Activated CD4-positive, CD25-positive, alpha-beta regulatory T cell treated with anti-CD3 and anti-CD28 coated beads, Interleukin-2, amount 50 U/mL, for 16 hours (primary cell): ENCODE results near the gene TRAPPC11.

Experiments used
- DNase-seq: peaks from one replicate; pipeline ENCODE4 v3.0.0-alpha.2; 2020; ENCODE audit warnings: low read depth, low spot score

TRAPPC11 gene

DNA sequence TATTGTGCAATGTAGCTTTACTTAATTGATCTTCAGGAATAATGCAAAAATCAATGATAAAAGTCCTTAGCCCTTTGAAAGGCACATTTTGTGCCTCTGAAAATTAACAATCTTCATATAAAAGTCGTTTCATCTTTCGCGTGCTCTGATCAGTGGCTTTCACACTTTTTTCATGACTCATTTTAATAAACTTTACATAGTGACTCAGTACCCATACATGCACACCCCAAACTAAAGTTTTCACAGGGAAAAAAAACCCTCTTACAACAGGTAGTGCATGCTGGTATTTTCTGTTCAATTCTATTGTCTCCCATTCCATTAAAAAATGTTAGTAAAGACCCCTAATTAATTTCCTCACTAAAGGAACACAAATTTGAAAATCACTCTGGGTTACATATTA lies 21.6 kb upstream of the TRAPPC11 start:
- DNase-seq: no peak

DNA sequence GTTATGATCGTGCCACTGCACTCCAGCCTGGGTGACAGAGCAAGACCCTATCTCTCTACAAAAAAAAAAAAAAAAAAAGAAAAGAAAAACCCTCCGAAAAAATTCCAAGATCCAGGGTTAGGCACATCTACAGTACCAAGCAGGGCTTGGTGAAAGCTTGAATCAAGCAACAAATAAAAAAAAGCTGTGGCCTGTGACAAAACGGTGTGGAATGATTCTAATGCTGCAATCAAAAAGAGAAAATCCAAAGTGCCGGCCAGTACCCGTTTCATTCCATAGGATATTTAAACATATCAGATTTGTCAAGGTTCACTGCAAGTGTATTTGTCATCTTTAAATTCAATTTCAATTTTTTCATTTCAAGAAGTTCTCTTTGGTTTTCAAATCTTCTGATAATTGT lies 20.7 kb upstream of the TRAPPC11 start:
- DNase-seq: no peak

DNA sequence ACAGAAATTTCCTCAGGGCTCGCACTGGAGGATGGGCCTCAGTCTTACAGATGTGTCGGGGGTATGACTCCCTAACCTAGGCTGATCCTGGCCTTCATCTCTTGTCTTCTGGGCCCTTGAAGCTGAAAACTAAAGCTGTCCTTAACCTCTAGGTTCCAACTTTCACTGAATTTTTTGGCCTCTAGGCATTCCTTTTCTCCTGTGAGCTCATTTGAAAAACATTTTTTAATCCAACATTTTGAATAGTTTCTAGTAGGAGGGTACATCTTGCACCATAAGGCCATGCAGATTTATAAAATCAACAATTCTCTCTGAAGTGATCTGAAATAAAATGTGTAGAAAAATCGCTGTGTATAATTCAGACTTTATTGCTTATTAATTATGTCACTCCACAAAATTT lies 19.8 kb upstream of the TRAPPC11 start:
- no peak for DNase-seq

DNA sequence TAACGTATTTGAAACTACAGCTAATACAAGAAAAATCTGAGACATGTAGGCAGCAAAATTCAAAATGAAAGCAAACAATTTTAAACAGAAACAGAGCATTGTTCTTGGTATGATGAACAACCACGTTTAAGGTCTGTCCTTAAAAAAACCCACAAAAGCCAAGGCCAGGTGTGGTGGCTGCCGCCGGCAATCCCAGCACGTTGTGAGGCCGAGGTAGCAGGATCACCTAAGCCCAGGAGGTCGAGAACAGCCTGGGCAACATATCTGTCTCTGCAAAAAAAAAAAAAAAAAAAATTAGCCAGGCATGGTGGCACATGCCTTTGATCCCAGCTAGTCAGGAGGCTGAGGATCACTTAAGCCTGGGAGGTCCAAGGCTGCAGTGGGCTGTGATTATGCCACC lies 13.8 kb upstream of the TRAPPC11 start:
- no peak for DNase-seq

DNA sequence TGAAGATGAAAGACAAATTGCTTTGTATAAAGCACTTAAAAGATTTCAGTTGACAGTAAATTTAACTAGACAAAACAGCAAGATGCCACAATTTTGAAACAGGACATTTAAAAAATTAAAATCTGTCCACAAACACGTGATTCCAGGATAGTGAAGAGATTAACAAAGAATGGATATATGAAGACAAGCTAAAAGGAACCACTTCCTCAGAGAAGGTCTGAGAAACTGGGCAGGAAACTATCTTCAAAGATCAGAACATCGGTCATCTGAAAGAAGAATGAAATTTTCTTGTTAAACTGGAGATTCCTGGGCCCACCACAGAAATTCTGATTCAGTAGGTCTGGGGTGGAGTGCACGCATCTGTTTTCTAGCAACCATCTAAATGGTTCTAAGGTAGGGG lies 1.5 kb upstream of the TRAPPC11 start:
- DNase-seq: no peak

DNA sequence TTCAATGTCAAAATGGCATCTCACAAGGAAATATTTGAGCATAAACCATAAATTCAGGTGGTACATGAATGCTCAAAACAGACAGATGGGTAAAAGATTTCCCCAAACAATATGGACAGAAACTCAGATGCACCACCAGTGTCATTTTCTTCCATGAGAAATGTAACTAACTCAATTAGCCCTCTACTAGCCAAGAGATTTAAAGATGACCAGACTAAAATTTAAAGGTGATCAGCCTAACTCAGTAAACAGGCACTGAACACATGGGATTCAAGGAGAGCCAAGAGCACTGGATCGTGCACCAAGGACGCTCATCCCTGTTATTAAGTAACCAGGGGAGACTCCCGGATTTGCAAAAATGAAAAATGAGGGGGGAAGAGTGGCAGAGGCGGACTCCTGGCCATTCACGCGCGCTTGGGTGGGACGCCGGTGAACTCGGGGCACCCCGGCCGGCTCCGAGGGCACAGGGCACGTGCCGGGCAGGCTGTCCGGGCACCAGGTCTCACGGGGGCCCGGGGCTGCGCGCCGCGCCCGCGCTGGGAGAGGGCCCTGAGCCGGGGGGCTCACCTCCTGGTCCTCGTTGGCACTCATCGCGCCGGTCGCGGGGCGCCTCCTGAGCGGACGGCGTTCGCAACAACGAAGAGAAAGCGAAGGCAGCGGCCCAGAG lies 598 bp upstream of the TRAPPC11 start:
- DNase-seq: no peak

DNA sequence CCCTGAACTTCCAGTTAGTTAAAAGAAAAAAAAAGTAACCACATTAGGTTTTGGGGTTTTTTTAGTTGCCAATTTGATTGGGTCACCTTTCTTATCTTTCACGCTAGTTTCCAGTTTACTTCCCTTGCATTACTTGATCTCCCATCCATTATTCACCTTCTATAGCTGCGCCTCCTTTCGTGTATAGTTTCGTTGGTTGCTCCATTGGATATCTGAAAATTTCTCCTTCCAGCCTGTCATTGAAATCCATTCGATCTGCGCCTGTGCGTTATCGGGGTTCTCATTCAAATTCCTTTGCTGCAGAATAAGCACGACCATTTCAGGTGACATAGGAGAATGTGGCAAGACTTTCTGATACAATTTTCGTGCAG lies 764 bp downstream of the TRAPPC11 start:
- DNase-seq: no peak

DNA sequence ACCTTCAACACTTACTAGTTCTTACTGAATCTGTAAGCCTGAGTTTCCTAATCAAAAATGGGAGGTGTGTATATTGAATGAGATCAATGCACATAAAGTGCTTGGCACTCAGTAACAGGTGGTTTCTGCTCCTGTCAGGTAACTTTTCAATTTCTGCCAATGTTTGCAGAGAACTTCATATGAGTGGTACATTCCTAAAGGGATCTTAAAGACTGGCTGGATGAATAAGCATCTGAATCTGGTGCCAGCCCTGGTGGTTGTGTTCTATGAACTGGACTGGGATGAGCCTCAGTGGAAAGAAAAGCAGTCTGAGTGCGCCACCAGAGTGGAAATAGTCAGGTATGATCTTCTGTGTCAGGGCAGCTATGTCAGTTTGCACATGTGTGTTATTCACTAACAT lies 7.0 kb downstream of the TRAPPC11 start:
- no peak for DNase-seq

DNA sequence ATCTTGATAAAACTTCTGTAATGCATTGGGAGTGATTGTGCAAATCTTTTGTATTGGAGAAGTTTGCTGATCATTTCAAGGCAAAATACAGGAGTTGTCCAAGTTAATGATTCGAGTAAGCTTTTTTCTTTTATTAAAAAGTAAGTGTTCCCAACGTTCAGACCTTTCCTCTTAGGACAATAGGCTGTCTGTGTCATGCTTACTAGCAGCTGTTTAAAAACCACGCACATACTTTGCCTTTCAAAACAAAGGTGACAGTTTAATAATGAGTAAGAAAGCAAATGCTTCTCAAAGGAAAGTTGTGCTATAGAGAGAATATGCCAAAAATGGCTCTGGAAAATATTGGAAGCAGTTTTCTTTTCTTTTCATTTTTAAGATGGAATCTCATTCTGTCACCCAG lies 11.2 kb downstream of the TRAPPC11 start:
- no peak for DNase-seq

DNA sequence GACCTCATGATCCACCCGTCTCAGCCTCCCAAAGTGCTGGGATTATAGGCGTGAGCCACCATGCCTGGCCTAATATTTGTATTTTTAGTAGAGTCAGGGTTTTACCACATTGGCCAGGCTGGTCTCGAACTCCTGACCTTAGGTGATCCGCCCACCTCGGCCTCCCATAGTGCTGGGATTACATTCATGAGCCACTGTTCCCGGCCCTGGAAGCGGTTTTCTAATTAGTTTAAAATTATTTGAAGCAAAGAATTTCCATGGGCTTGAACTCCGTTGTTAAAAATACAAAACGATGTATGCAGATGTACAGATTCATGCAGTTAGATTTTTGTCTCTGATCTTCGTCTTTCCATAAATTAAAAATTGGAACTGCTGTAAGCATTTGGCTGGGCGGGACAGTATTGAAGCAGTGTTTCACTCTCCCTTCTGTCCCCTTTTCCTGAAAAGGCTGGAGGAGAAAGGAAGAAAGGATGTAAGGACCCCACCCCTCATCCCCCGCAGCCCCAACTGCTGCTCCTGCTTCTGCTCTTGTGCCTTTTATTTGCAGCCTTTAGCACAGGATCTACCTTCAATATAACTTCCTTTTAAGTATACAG lies 12.0 kb downstream of the TRAPPC11 start:
- DNase-seq: no peak

DNA sequence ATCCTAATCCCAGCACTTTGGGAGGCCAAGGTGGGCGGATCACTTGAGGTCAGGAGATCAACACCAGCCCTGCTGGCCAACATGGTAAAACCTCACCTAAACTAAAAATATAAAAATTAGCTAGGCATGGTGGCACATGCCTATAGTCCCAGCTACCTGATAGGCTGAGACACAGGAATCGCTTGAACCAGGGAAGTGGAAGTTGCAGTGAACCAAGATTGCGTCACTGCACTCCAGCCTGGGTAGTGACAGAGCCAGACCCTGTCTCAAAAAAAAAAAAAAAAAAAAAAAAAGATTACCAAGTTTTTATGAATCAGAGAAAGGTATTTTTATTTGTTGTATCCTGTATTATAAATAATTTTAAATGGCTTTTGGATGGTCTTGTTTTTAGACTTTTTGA lies 15.1 kb downstream of the TRAPPC11 start:
- no peak for DNase-seq

DNA sequence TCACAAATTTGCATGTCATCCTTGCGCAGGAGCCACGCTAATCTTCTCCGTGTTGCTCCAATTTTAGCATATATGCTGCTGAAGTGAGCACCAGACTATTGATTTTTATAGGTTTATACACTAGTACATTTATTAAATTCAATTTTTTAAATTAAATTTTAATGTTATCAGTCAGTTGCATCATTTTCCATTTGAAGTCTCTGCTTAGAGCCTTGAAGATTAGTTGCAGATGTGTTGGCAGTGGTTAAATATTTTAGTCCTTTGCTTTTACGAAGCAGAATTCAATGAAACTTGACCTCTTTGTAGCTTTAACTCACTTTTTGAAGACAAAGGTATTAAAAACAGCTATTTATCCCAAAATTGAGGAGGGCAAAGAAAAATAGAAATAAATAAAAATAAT lies 16.5 kb downstream of the TRAPPC11 start:
- no peak for DNase-seq

DNA sequence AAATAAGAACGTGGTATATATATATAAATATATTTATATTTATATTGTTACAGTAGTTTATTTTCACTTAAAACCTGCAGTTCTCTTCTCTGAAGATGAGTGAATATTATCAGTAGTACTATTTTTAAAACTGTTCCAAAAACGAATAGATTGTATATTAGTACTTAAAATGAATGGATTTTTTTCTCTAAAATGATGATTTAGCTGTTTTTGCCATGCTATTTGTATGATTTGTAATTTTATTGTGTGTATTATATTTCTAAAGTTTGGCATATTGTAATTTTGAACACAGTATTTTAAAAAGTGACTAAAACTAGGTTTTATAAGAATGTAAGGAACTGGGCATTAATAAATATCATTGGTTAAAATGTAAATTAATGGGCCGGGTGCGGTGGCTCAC lies 22.0 kb downstream of the TRAPPC11 start:
- DNase-seq: no peak

DNA sequence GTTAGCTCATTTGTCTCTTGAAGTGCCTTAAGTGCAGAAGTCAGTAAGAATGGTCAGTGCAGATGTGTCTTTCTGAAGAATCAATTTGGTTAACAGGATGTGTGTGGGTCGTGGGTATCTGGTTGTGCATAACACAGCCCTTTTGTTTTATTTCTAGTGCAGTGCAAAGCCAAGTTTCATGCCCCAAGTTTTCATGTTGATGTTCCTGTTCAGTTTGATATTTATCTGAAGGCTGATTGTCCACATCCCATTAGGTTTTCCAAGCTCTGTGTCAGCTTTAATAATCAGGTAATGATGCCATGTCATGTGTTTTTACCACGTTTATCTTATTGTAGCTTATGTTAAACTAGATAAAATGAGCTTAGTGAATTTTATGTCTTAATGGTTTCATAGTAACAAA lies 27.4 kb downstream of the TRAPPC11 start:
- DNase-seq: no peak

DNA sequence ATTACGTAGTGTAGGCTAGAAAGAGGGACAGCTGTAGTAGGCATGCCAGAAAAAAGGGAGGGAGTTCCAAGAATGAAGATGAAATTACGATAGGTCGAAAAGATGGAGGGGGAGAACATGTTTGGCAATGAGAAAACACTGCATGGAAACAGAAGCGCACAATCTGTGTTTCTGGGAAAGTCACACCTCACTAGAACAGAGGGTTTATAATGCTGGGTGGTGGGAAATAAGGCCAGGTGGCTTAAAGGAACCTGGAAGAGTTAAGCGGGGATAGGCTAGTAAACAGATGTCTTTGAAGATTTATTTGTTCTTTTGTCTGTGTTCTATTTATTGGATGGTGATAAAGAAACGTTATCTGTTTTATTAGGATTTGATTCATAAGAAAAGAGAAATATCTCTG lies 29.1 kb downstream of the TRAPPC11 start:
- DNase-seq: no peak

DNA sequence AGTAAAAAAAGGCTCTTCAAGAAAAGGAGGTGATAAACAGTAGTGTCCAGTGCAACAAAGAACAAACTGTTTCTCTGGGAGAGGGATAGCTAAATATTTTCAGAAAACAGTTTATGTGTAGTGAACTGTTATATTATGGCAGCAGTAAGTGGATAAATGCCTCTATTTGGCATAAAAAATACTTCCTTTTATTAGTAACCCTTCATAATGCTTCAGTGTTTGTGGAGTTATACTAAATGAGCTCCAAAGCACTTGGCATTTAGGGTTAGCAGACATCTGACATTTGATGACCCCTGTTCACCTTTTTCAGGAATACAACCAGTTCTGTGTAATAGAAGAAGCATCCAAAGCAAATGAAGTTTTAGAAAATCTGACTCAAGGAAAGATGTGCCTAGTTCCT lies 31.9 kb downstream of the TRAPPC11 start:
- DNase-seq: no peak

DNA sequence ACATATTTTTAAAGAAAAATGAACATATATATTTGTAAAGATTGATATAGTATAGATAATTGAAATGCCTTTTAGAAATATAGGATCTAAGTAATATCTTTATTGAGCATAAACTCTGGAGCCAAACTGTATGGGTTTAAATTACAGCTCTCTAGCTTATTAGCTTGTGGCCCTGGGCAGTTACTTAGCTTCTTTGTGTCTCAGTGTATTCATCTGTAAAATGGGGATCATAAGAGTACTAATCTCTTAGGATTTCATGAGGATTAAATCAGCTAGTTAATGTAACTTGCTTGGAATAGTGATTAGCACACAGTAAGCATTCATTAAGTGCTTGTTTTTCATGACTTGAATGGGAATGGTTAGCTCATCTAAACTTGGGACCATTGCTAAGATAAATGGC lies 32.8 kb downstream of the TRAPPC11 start:
- no peak for DNase-seq

DNA sequence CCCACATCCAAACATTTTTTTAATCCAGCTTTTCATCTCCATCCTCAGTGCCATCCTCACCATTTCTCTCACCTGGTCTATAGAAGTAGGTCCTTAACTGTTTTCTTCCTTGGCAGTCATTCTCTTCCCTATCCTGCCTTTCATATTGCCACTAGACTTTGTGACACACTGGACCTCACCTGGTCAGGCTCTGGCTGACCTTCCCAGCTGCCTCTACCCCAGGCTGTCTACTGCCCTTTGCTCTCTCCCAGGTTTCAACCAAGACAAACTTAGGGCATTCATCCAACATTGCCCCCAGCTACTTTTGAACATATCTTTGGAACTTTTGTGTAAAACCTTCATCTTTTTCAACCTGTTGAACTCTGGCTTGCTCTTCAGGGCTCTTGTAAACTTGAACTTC lies 39.8 kb downstream of the TRAPPC11 start:
- DNase-seq: no peak

DNA sequence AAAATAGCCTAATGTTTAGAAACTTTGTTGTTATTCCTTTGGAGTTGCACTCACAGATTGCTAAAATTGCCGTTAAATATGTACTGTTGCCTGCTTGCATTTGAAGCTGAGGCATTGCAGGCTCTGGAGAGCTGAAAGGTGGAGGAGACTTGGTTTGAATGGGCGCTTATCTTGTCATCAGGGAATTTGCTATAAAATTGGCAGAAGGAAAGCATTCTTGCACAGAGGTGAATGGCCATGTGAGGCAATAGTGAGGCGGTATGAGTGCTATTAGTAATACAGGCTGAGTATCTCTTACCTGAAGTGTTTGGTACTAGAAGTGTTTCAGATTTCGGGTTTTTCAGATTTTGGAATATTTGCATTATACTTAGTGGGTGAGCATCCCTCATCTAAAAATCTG lies 41.3 kb downstream of the TRAPPC11 start:
- DNase-seq: no peak

DNA sequence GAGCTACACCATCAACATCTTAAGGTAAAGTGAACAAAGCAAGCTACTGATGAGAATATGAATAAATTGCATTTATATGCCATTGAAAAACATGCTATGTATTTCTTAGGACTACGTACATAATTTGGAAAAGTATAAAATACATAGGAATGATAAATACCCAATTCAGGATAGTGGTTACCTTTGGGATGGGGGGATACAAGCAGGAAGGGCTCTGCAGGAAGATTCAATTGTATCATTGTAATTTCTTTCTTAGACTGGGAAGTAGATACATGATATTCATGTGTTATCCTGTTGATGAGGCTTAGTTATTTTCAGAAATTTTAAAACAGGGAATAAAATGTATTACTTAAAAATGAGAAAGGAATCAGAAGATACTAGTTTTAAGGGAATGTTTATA lies 43.4 kb downstream of the TRAPPC11 start:
- no peak for DNase-seq

DNA sequence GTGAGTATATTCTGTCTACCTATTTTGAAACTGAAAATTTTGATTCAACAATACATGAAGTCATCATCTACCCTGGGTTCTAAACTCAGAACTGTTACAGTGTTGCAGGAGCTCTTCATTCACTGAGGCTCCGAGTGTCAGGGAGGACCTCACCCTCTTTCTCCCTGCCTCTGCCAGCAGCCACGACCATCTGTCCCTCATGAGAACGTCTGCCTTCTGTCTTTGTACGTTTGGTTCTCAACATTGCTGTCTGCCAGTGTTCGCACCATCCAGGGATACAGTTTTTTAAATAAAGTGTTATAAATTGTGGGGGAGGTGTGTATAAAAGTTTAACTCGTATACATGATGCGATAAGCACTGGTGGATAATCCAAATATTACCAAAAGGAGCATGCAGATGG lies 55.5 kb downstream of the TRAPPC11 start:
- DNase-seq: no peak

DNA sequence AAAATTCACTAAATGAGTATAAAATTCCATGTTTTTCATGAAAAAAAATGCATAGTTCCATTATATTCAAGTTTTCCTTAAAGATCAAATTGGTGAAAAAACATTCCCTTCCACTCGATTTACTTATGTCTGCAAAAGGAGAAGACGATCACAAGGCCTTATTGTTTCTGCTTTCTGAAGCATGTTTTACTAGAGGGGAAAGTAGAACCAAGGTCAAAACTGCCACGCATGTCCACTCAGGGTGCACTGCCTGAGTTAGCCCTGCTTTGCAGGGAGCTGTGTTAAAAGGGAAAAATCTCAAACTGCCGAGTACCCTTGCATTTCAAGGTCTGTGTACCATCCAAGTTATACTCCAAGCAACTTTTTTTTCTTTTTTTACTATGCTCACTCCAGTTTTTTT lies 57.2 kb downstream of the TRAPPC11 start:
- no peak for DNase-seq

DNA sequence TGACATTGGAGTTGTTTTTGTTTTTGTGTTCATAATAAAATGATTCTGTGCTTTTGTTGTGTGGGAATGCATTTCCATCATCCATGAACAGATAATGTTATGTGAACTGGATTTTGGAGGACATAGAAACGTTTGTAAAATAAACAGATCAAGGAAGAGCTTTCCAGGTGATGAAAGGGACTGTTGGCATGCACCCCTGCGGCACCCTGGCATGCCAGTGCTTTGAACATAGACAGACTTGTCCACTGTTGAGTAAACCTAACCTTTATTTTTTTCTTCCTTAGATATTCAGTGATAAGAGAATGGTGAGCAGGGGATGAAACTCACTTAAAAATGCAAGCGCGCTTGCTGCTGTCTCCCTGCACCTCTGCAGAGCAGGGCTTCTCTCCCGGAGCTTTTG lies 59.8 kb downstream of the TRAPPC11 start:
- DNase-seq: no peak
